Bronchial epithelial cell (primary cell): ENCODE results near the gene GTF2F2. TPM values are rescaled to one million over a fixed set of nuclear protein-coding genes. Genes with fewer than 3 reads are reported as not detected.

Source experiments
- DNase-seq: peaks from one replicate; pipeline ENCODE4 v3.0.0-alpha.2; 2010; ENCODE audit warnings: low read depth
- FAIRE-seq: peaks from 2 replicates; lab custom pipeline; 2011; peaks lifted over from hg19 to GRCh38; lab: Jason Lieb, UNC
- H3K27me3 ChIP-seq: 2 replicates; pipeline ENCODE4 v1.5.1; 2011; ENCODE audit warnings: low read length; ENCODE audit not compliant: control insufficient read depth, insufficient read depth
- H3K36me3 ChIP-seq: 2 replicates; pipeline ENCODE4 v1.5.1; 2011; ENCODE audit warnings: low read length; ENCODE audit not compliant: control insufficient read depth, insufficient read depth
- H3K4me3 ChIP-seq: 2 replicates; pipeline ENCODE4 v1.5.1; 2011; ENCODE audit warnings: mild to moderate bottlenecking, low read depth, low read length, control low read depth
- CTCF ChIP-seq: IDR thresholded peaks from 2 replicates; pipeline ENCODE4 v1.5.1; 2011; ENCODE audit warnings: mild to moderate bottlenecking, moderate library complexity, low read length, control low read depth, inconsistent platforms; ENCODE audit not compliant: insufficient read depth, severe bottlenecking
- total RNA-seq: library from RNA; depleted of rRNA; stranded (reverse); fragments of >200 nt; gene quantifications from 2 replicates; pipeline ENCODE4 v1.2.1, GENCODE V29; 2014

GTF2F2 gene
- total RNA-seq, 1 donor from 2014 or later: 42.4 TPM

- TF ChIP-seq CTCF: no peak
- H3K36me3 ChIP-seq: no peaks in the 10 kb centered on the region
- FAIRE-seq: no peak
- H3K4me3 ChIP-seq: no peak overlapping the region
- no peaks in the 10 kb centered on the region for H3K27me3 ChIP-seq
- peak; percentile 14 for DNase-seq
These were observed 6.8 kb upstream of the GTF2F2 start for GRCh38 chr13:45113233-45114224.

DNA sequence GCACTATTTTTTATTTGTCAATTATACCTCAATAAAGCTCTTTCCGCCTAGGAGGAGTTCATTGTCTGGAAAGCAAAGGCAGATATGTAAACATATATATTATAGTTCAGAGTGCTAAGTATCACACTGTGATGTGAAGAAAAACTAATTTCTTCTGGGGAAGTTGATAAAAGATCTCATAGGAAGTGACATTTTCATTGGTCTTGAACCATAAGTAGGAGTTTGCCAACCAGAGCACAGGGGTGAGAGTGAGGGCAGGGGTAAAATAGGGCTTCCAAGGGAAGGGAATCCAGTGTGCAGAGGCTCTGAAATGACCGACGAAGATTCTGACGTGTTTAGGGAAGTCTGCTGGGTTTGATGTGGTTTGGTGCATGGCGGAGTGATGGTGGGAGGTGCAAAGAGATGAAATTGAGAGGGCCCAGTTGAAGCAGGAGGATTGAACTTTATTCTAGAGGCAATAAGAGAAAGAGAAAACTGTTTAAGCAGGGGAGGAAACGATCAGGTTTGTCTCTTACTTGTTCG is 780 bp upstream of the GTF2F2 start:
- Histone ChIP-seq H3K27me3 (no peaks in the 10 kb centered on the region), H3K4me3 (peak overlapping the region; percentile 64), H3K36me3 (peaks cover 3% of the 10 kb centered on the region)
- FAIRE-seq: no peak
- peak; percentile 28 for DNase-seq
- TF ChIP-seq CTCF: no peak

DNA sequence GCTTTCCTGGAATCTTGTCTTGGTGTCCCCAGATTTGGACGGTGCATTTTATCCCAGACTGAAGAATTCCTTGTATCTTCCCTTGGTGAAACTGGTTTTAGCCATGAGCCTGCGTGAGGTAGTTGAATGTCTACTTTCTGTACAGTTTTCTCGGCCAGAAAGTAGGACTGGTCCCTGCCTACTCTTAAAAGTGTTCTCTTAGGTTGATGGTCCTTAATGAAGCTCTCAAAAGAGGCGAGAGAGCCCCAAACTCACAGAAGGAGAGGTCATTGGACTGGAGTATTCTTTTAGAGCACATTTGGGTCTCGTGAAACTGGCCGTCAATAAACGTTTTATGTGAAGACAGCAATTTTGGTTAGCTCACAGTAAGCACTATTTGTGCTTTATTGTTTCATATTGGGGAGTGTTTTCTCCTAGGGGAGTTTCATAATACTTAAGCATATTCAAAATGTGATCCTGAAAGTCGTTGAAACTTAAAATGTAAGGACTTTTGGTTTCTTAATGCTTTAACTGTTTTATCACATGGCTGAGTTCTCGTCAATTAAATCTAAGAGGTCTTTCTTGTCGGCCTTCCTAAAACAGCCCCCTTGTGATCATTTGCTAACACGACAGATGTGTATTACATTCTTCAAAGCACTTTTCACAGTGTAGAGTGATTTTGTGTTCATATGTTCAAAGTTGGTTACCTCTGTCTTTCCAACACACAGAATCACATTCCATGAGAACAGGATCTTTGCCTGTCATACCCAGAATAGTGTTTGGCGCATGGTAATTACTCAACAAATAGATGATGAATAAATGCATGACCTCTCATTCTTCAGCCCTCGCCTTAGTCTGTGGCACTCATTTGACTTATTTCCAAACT is 889 bp downstream of the GTF2F2 start:
- peak; percentile 41 for DNase-seq
- Histone ChIP-seq H3K27me3 (no peaks in the 10 kb centered on the region), H3K36me3 (peaks cover 3% of the 10 kb centered on the region), H3K4me3 (peak overlapping the region; percentile 64)
- no peak for FAIRE-seq
- peak; percentile 15 for TF ChIP-seq CTCF

- Histone ChIP-seq H3K36me3 (peaks cover 5% of the 10 kb centered on the region), H3K4me3 (no peak overlapping the region), H3K27me3 (no peaks in the 10 kb centered on the region)
- FAIRE-seq: peak; percentile 50
- no peak for TF ChIP-seq CTCF
- DNase-seq: no peak
These were observed 2.6 kb downstream of the GTF2F2 start for GRCh38 chr13:45122941-45123340.

GRCh38 chr13:45132369-45133064 is 12.2 kb downstream of the GTF2F2 start:
- TF ChIP-seq CTCF: no peak
- H3K36me3 ChIP-seq: no peaks in the 10 kb centered on the region
- DNase-seq (no peak), FAIRE-seq (no peak)
- H3K4me3 ChIP-seq: no peak overlapping the region
- no peaks in the 10 kb centered on the region for H3K27me3 ChIP-seq
